ENCODE data around the gene ANAPC7. TPM values are rescaled to one million over a fixed set of nuclear protein-coding genes. Genes with fewer than 3 reads are reported as not detected.
"Not testable (repeated sequence)": the region's sequence is repeated elsewhere in the genome, so short reads cannot be mapped to it uniquely, and the experiment has no call there.

The ANAPC7 gene
- total RNA-seq, 1 donor: 57.4 TPM

GRCh38 chr12:110365489-110366320 lies 37.8 kb downstream of the ANAPC7 start:
- H3K4me3 ChIP-seq (ENCODE audit: low read depth, low read length): no peak overlapping the region
- DNase-seq (ENCODE audit: low read depth): no peak
- TF ChIP-seq, protein P1, sequence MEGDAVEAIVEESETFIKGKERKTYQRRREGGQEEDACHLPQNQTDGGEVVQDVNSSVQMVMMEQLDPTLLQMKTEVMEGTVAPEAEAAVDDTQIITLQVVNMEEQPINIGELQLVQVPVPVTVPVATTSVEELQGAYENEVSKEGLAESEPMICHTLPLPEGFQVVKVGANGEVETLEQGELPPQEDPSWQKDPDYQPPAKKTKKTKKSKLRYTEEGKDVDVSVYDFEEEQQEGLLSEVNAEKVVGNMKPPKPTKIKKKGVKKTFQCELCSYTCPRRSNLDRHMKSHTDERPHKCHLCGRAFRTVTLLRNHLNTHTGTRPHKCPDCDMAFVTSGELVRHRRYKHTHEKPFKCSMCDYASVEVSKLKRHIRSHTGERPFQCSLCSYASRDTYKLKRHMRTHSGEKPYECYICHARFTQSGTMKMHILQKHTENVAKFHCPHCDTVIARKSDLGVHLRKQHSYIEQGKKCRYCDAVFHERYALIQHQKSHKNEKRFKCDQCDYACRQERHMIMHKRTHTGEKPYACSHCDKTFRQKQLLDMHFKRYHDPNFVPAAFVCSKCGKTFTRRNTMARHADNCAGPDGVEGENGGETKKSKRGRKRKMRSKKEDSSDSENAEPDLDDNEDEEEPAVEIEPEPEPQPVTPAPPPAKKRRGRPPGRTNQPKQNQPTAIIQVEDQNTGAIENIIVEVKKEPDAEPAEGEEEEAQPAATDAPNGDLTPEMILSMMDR (IDR thresholded peaks at IDR 0.05; ENCODE audit: insufficient read depth, low read depth, low read length): no peak

- TF ChIP-seq, protein P1 (IDR thresholded peaks at IDR 0.05; ENCODE audit: insufficient read depth, low read depth, low read length): no peak
- H3K4me3 ChIP-seq (ENCODE audit: low read depth, low read length): no peak overlapping the region
- DNase-seq (ENCODE audit: low read depth): no peak
These were observed 42.3 kb downstream of the ANAPC7 start for GRCh38 chr12:110361216-110361615.

GRCh38 chr12:110358384-110359097 lies 45.0 kb downstream of the ANAPC7 start:
- not testable (repeated sequence) for DNase-seq (ENCODE audit: low read depth); H3K4me3 ChIP-seq (ENCODE audit: low read depth, low read length)
- TF ChIP-seq, protein P1 (IDR thresholded peaks at IDR 0.05; ENCODE audit: insufficient read depth, low read depth, low read length): peak; percentile 46

- no peak overlapping the region for H3K4me3 ChIP-seq (ENCODE audit: low read depth, low read length)
- TF ChIP-seq, protein P1 (IDR thresholded peaks at IDR 0.05; ENCODE audit: insufficient read depth, low read depth, low read length): peak; percentile 58
- DNase-seq (ENCODE audit: low read depth): peak; percentile 23
These were observed 48.4 kb downstream of the ANAPC7 start for GRCh38 chr12:110355073-110355472.

DNA sequence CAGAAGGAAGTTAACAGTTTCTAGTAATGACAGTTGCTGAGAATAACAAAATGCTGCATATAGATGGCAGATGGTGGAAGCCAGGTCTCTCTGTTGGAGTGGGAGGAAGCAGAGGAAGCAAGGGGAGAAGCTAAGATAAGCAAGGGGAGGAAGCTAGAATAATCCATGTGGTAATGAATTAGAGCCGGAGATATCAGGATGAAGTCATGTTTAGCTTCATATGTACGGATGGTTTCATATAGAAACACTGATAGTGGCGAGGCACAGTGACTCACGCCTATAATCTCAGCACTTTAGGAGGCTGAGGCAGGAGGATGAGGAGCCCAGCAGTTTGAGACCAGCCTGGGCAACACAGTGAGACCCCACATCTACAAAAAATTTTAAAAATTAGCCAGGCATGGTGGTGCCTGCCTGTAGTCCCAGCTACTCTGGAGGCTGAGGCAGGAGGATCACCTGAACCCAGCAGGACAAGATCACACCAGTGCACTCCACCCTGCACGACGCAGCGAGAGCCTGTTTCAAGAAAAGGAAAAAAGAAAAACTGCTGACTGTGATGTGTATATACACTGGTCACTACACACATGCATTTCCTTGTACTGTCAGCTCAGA lies 49.2 kb downstream of the ANAPC7 start:
- DNase-seq (ENCODE audit: low read depth): peak; percentile 51
- H3K4me3 ChIP-seq (ENCODE audit: low read depth, low read length): no peak overlapping the region
- TF ChIP-seq, protein P1 (IDR thresholded peaks at IDR 0.05; ENCODE audit: insufficient read depth, low read depth, low read length): no peak

DNA sequence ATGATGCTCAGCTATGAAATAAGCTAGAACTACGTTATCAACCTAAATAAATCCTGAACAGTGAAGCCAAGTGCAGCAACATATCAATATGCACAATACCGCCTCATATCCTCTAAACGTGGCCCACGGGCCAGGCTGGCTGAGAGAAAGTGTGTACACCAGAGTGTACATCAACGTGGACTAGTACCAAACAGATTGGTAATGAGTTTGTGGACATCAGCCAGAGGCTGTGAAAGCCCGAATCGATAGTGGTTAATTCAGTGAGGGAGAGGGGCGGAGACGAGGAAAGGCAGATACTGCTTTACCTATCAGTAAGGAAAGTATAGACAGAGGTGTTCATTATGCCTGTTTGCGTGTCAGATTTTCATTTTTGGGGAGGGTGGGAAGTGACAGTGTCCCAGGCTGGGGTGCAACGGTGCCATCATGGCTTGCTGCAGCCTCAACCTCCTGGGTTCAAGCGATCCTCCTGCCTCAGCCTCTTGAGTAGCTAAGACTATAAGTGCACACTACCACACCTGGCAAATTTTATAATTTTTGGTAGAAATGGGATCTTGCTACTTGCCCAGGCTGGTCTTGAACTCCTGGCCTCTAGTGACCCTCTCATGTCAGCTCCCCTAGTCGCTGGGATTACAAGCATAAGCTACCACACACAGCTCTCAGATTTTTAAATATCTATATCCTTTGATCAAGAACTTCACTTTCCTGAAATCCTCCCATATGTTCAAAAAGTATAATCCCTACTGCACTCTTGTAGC lies 50.1 kb downstream of the ANAPC7 start:
- TF ChIP-seq, protein P1 (IDR thresholded peaks at IDR 0.05; ENCODE audit: insufficient read depth, low read depth, low read length): no peak
- no peak overlapping the region for H3K4me3 ChIP-seq (ENCODE audit: low read depth, low read length)
- DNase-seq (ENCODE audit: low read depth): no peak

All from fibroblast of villous mesenchyme (primary cell).